ENCODE measurements around the gene KLHL18. TPM values are rescaled to one million over a fixed set of nuclear protein-coding genes. Genes with fewer than 3 reads are reported as not detected.
"Not testable (repeated sequence)": the region's sequence is repeated elsewhere in the genome, so short reads cannot be mapped to it uniquely, and the experiment has no call there.

The KLHL18 gene
- total and polyA plus RNA-seq, 2 donors = 11.9 to 13.1 TPM

- WGBS = 97% methylated on average over 2 of the region's 2 CpGs
- DNase-seq (ENCODE audit: extremely low spot score) = no peak
- no peak overlapping the region for H3K4me3 ChIP-seq (ENCODE audit: low read depth, low read length)
- no peaks in the 10 kb centered on the region for H3K4me1 ChIP-seq (ENCODE audit: insufficient read depth)
- no peaks in the 10 kb centered on the region for H3K36me3 ChIP-seq (ENCODE audit: insufficient read depth)
- no peak overlapping the region for H3K27ac ChIP-seq (ENCODE audit: low read depth)
These were observed 84.1 kb downstream of the KLHL18 start for GRCh38 chr3:47366833-47367232.

- WGBS = 90% methylated on average over 7 of the region's 7 CpGs
These were observed 84.9 kb downstream of the KLHL18 start for GRCh38 chr3:47367631-47368030.

GRCh38 chr3:47370020-47370419 is 87.3 kb downstream of the KLHL18 start:
- 87% methylated on average over 8 of the region's 8 CpGs for WGBS
- H3K36me3 ChIP-seq (ENCODE audit: insufficient read depth) = not testable (repeated sequence)

More at GRCh38 chr3:47367631-47368030, 84.9 kb downstream of the KLHL18 start:
- no peak for DNase-seq (ENCODE audit: extremely low spot score)
- Histone ChIP-seq H3K36me3 (ENCODE audit: insufficient read depth) (no peaks in the 10 kb centered on the region), H3K4me1 (ENCODE audit: insufficient read depth) (no peaks in the 10 kb centered on the region), H3K27ac (ENCODE audit: low read depth) (no peak overlapping the region), H3K4me3 (ENCODE audit: low read depth, low read length) (no peak overlapping the region)

GRCh38 chr3:47370887-47371697 is 88.3 kb downstream of the KLHL18 start:
- WGBS = 34% methylated on average over 13 of the region's 13 CpGs
- DNase-seq (ENCODE audit: extremely low spot score) = no peak

More at GRCh38 chr3:47370020-47370419, 87.3 kb downstream of the KLHL18 start:
- not testable (repeated sequence) for DNase-seq (ENCODE audit: extremely low spot score); H3K27ac ChIP-seq (ENCODE audit: low read depth); H3K4me3 ChIP-seq (ENCODE audit: low read depth, low read length); H3K4me1 ChIP-seq (ENCODE audit: insufficient read depth)

GRCh38 chr3:47374587-47374986 is 91.8 kb downstream of the KLHL18 start:
- Histone ChIP-seq H3K4me1 (ENCODE audit: insufficient read depth) (peaks cover 1% of the 10 kb centered on the region), H3K4me3 (ENCODE audit: low read depth, low read length) (no peak overlapping the region), H3K36me3 (ENCODE audit: insufficient read depth) (no peaks in the 10 kb centered on the region), H3K27ac (ENCODE audit: low read depth) (no peak overlapping the region)
- DNase-seq (ENCODE audit: extremely low spot score) = no peak

More at GRCh38 chr3:47370887-47371697, 88.3 kb downstream of the KLHL18 start:
- Histone ChIP-seq H3K36me3 (ENCODE audit: insufficient read depth) (no peaks in the 10 kb centered on the region), H3K4me1 (ENCODE audit: insufficient read depth) (no peaks in the 10 kb centered on the region), H3K27ac (ENCODE audit: low read depth) (no peak overlapping the region), H3K4me3 (ENCODE audit: low read depth, low read length) (no peak overlapping the region)

- Histone ChIP-seq H3K36me3 (ENCODE audit: insufficient read depth) (no peaks in the 10 kb centered on the region), H3K4me1 (ENCODE audit: insufficient read depth) (peaks cover 1% of the 10 kb centered on the region), H3K4me3 (ENCODE audit: low read depth, low read length) (no peak overlapping the region), H3K27ac (ENCODE audit: low read depth) (no peak overlapping the region)
- WGBS = 76% methylated on average over 3 of the region's 3 CpGs
- no peak for DNase-seq (ENCODE audit: extremely low spot score)
These were observed 93.6 kb downstream of the KLHL18 start for GRCh38 chr3:47376393-47376792.

- H3K4me3 ChIP-seq (ENCODE audit: low read depth, low read length) = no peak overlapping the region
- WGBS = 82% methylated on average over 2 of the region's 2 CpGs
- H3K27ac ChIP-seq (ENCODE audit: low read depth) = no peak overlapping the region
- H3K4me1 ChIP-seq (ENCODE audit: insufficient read depth) = peaks cover 1% of the 10 kb centered on the region
- no peak for DNase-seq (ENCODE audit: extremely low spot score)
- H3K36me3 ChIP-seq (ENCODE audit: insufficient read depth) = no peaks in the 10 kb centered on the region
These were observed 94.4 kb downstream of the KLHL18 start for GRCh38 chr3:47377186-47377585.

GRCh38 chr3:47378869-47379268 is 96.1 kb downstream of the KLHL18 start:
- no peak for DNase-seq (ENCODE audit: extremely low spot score)
- Histone ChIP-seq H3K4me1 (ENCODE audit: insufficient read depth) (peaks cover 1% of the 10 kb centered on the region), H3K27ac (ENCODE audit: low read depth) (no peak overlapping the region), H3K36me3 (ENCODE audit: insufficient read depth) (no peaks in the 10 kb centered on the region), H3K4me3 (ENCODE audit: low read depth, low read length) (no peak overlapping the region)

GRCh38 chr3:47379411-47379899 is 96.7 kb downstream of the KLHL18 start:
- Histone ChIP-seq H3K4me1 (ENCODE audit: insufficient read depth) (peaks cover 1% of the 10 kb centered on the region), H3K4me3 (ENCODE audit: low read depth, low read length) (peak overlapping the region; percentile 85), H3K36me3 (ENCODE audit: insufficient read depth) (no peaks in the 10 kb centered on the region), H3K27ac (ENCODE audit: low read depth) (no peak overlapping the region)
- DNase-seq (ENCODE audit: extremely low spot score) = no peak
- WGBS = 91% methylated on average over 19 of the region's 19 CpGs

- peak overlapping the region; percentile 68 for H3K27ac ChIP-seq (ENCODE audit: low read depth)
- DNase-seq (ENCODE audit: extremely low spot score) = peak; percentile 15
- WGBS = 11% methylated on average over 23 of the region's 23 CpGs
- H3K4me1 ChIP-seq (ENCODE audit: insufficient read depth) = peaks cover 1% of the 10 kb centered on the region
- peak overlapping the region; percentile 85 for H3K4me3 ChIP-seq (ENCODE audit: low read depth, low read length)
- H3K36me3 ChIP-seq (ENCODE audit: insufficient read depth) = no peaks in the 10 kb centered on the region
These were observed 97.4 kb downstream of the KLHL18 start for GRCh38 chr3:47380026-47380600.

GRCh38 chr3:47380601-47381316 is 98.0 kb downstream of the KLHL18 start, which contains the start of gene PTPN23:
Gene PTPN23, plus strand, starts transcription at chr3:47381021. Its CDS starts 76 bp downstream, at chr3:47381097.
- H3K4me1 ChIP-seq (ENCODE audit: insufficient read depth) = peaks cover 1% of the 10 kb centered on the region
- peak within 1 kb of the TSS; percentile 85 for H3K4me3 ChIP-seq (ENCODE audit: low read depth, low read length)
- no peaks in the 10 kb centered on the region for H3K36me3 ChIP-seq (ENCODE audit: insufficient read depth)
- H3K27ac ChIP-seq (ENCODE audit: low read depth) = peak within 1 kb of the TSS; percentile 93
- under 1% methylated on average over 61 of the region's 61 CpGs for WGBS
- peak; percentile 98 for DNase-seq (ENCODE audit: extremely low spot score)

- H3K4me1 ChIP-seq (ENCODE audit: insufficient read depth) = peaks cover 1% of the 10 kb centered on the region
- 5% methylated on average over 44 of the region's 44 CpGs for WGBS
- H3K27ac ChIP-seq (ENCODE audit: low read depth) = peak overlapping the region; percentile 93
These were observed 98.8 kb downstream of the KLHL18 start for GRCh38 chr3:47381317-47382157.

GRCh38 chr3:47384425-47384824 is 101.7 kb downstream of the KLHL18 start:
- Histone ChIP-seq H3K36me3 (ENCODE audit: insufficient read depth) (no peaks in the 10 kb centered on the region), H3K27ac (ENCODE audit: low read depth) (no peak overlapping the region), H3K4me3 (ENCODE audit: low read depth, low read length) (no peak overlapping the region), H3K4me1 (ENCODE audit: insufficient read depth) (no peaks in the 10 kb centered on the region)
- WGBS = 88% methylated on average over 4 of the region's 4 CpGs
- no peak for DNase-seq (ENCODE audit: extremely low spot score)

More at GRCh38 chr3:47381317-47382157, 98.8 kb downstream of the KLHL18 start:
- Histone ChIP-seq H3K4me3 (ENCODE audit: low read depth, low read length) (peak overlapping the region; percentile 85), H3K36me3 (ENCODE audit: insufficient read depth) (no peaks in the 10 kb centered on the region)
- DNase-seq (ENCODE audit: extremely low spot score) = peak; percentile 64
